K562 (cell line): ENCODE data around the gene LARP4B. TPM values are rescaled to one million over a fixed set of nuclear protein-coding genes. Genes with fewer than 3 reads are reported as not detected.

ENCODE experiments used
- CREB3L1 ChIP-seq: fragments of 450-650 bp; IDR thresholded peaks from 2 replicates; pipeline ENCODE4 v1.6.1; 2014; ENCODE audit warnings: low read depth, mild to moderate bottlenecking, moderate library complexity, borderline replicate concordance
- ESRRB ChIP-seq: fragments of 250-450 bp; sonication (Bioruptor Pico); IDR thresholded peaks from 2 replicates; pipeline ENCODE4 v1.5.0; 2020; ENCODE audit warnings: mild to moderate bottlenecking, moderate library complexity, borderline replicate concordance
- HEY1 ChIP-seq: fragments of 250-450 bp; sonication (Bioruptor Pico); IDR thresholded peaks from 2 replicates; pipeline ENCODE4 v1.5.0; 2020; ENCODE audit warnings: mild to moderate bottlenecking, moderate library complexity, borderline replicate concordance
- KAT8 ChIP-seq: fragments of 450-650 bp; IDR thresholded peaks from 2 replicates; pipeline ENCODE4 v1.6.1; 2016; ENCODE audit warnings: low read depth, mild to moderate bottlenecking
- KLF10 ChIP-seq: fragments of 250-450 bp; sonication (Bioruptor Pico); IDR thresholded peaks from 2 replicates; pipeline ENCODE4 v1.6.1; 2021; ENCODE audit warnings: matching md5 sums
- SUPT5H ChIP-seq: fragments of 450-650 bp; IDR thresholded peaks from 2 replicates; pipeline ENCODE4 v1.6.1; 2016
- TEAD4 ChIP-seq, 2 experiments: sonication (generic) in 1 of 2; formaldehyde crosslinking in 1 of 2; IDR thresholded peaks; 2 replicates each; pipeline versions ENCODE4 v1.6.1 to v1.8.0; 2012 to 2022; ENCODE audit warnings: borderline replicate concordance in 1 of 2, inconsistent platforms in 1 of 2, low read length in 1 of 2, mild to moderate bottlenecking in 1 of 2, missing genetic modification reagents in 1 of 2
- ZFX ChIP-seq: sonication (generic); formaldehyde crosslinking; IDR thresholded peaks from 2 replicates; pipeline ENCODE4 v1.8.0; 2022; ENCODE audit warnings: mild to moderate bottlenecking, missing genetic modification reagents, moderate library complexity
- ZNF277 ChIP-seq: fragments of 250-450 bp; sonication (Bioruptor Pico); IDR thresholded peaks from 2 replicates; pipeline ENCODE4 v1.8.0; 2022; ENCODE audit warnings: inconsistent platforms, mild to moderate bottlenecking, moderate library complexity, borderline replicate concordance
- ZNF639 ChIP-seq, 2 experiments: fragments of 200-800 bp in 1 of 2; sonication (Bioruptor generic) in 1 of 2; sonication (generic) in 1 of 2; formaldehyde crosslinking in 1 of 2; IDR thresholded peaks in 1 of 2; conservative IDR thresholded peaks in 1 of 2; 2 replicates each; pipeline versions ENCODE4 v1.5.0 to v1.6.1; 2016 to 2020; ENCODE audit warnings: missing compliant biosample characterization in 1 of 2, missing genetic modification characterization in 1 of 2, missing genetic modification reagents in 1 of 2
- ZNF695 ChIP-seq: fragments of 450-650 bp; formaldehyde crosslinking; IDR thresholded peaks from 2 replicates; pipeline ENCODE4 v1.4.0; 2020; ENCODE audit warnings: mild to moderate bottlenecking, moderate library complexity
- ZNF79 ChIP-seq: fragments of 250-450 bp; sonication (Bioruptor Pico); IDR thresholded peaks from 2 replicates; pipeline ENCODE4 v1.4.0; 2020; ENCODE audit warnings: low read depth, mild to moderate bottlenecking, moderate library complexity
- polyA plus RNA-seq, 8 experiments: library from polyadenylated mRNA; depleted of rRNA in 4 of 8; stranded (reverse) in 5 of 8; unstranded in 3 of 8; fragments of >200 nt; fragmentation: Nextera tagmentation in 2 of 8; fragmentation: Illumina TruSeq in 1 of 8; extraction: Ambion mirVana in 2 of 8; extraction: Trizol in 1 of 8; gene quantifications; 2 replicates each; pipeline versions ENCODE4 v1.2.1 to v1.2.3, GENCODE V29; 2011 to 2014; ENCODE audit warnings: inconsistent platforms in 1 of 8, missing spikeins in 1 of 8
- total RNA-seq, 7 experiments: library from RNA; depleted of rRNA in 6 of 7; stranded (reverse); fragments of >200 nt in 6 of 7; fragmentation: Illumina TruSeq in 2 of 7; extraction: Trizol in 2 of 7; gene quantifications; 2 replicates each; pipeline versions ENCODE4 v1.2.1 to v1.2.3, GENCODE V29; 2011 to 2021; ENCODE audit warnings: low replicate concordance in 1 of 7
- TF ChIP-seq, protein P1 (sequence below): sonication (generic); formaldehyde crosslinking; IDR thresholded peaks from 2 replicates; pipeline ENCODE4 v1.8.0; 2023; ENCODE audit warnings: missing genetic modification reagents, mild to moderate bottlenecking, borderline replicate concordance

Gene LARP4B
- total and polyA plus RNA-seq, 9 of the 15 experiments (the other 6 are each of a cell fraction or from before 2014, with no cell fraction given) = 11.8 to 130 (median 42.6) TPM

GRCh38 chr10:842795-843194 is 88.7 kb downstream of the LARP4B start (continued):
- TF ChIP-seq, protein P1, sequence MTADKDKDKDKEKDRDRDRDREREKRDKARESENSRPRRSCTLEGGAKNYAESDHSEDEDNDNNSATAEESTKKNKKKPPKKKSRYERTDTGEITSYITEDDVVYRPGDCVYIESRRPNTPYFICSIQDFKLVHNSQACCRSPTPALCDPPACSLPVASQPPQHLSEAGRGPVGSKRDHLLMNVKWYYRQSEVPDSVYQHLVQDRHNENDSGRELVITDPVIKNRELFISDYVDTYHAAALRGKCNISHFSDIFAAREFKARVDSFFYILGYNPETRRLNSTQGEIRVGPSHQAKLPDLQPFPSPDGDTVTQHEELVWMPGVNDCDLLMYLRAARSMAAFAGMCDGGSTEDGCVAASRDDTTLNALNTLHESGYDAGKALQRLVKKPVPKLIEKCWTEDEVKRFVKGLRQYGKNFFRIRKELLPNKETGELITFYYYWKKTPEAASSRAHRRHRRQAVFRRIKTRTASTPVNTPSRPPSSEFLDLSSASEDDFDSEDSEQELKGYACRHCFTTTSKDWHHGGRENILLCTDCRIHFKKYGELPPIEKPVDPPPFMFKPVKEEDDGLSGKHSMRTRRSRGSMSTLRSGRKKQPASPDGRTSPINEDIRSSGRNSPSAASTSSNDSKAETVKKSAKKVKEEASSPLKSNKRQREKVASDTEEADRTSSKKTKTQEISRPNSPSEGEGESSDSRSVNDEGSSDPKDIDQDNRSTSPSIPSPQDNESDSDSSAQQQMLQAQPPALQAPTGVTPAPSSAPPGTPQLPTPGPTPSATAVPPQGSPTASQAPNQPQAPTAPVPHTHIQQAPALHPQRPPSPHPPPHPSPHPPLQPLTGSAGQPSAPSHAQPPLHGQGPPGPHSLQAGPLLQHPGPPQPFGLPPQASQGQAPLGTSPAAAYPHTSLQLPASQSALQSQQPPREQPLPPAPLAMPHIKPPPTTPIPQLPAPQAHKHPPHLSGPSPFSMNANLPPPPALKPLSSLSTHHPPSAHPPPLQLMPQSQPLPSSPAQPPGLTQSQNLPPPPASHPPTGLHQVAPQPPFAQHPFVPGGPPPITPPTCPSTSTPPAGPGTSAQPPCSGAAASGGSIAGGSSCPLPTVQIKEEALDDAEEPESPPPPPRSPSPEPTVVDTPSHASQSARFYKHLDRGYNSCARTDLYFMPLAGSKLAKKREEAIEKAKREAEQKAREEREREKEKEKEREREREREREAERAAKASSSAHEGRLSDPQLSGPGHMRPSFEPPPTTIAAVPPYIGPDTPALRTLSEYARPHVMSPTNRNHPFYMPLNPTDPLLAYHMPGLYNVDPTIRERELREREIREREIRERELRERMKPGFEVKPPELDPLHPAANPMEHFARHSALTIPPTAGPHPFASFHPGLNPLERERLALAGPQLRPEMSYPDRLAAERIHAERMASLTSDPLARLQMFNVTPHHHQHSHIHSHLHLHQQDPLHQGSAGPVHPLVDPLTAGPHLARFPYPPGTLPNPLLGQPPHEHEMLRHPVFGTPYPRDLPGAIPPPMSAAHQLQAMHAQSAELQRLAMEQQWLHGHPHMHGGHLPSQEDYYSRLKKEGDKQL (CRISPR knock-in tag) = no peak
- TF ChIP-seq ZNF695 = no peak
- no peak for TF ChIP-seq ZNF277 (CRISPR knock-in tag)
- no peak for TF ChIP-seq CREB3L1
- TF ChIP-seq ESRRB (CRISPR knock-in tag) = no peak
- no peak for TF ChIP-seq ZNF639 (CRISPR knock-in tag; conservative IDR thresholded peaks at IDR 0.05 in 1 of 2, IDR thresholded peaks at IDR 0.05 in 1 of 2)
- no peak for TF ChIP-seq KAT8
- no peak for TF ChIP-seq KLF10
- no peak for TF ChIP-seq ZFX
- TF ChIP-seq TEAD4 (IDR thresholded peaks at IDR 0.05; ENCODE audit: low read length) = no peak
- TF ChIP-seq TEAD4 (CRISPR knock-in tag; IDR thresholded peaks at IDR 0.05; ENCODE audit: borderline replicate concordance) = no peak
- TF ChIP-seq HEY1 = no peak
- TF ChIP-seq ZNF79 (CRISPR knock-in tag) = no peak
- TF ChIP-seq SUPT5H = no peak
